Astrocyte (in vitro differentiated cells and primary cell): ENCODE results near the gene BCL2. TPM values are rescaled to one million over a fixed set of nuclear protein-coding genes. Genes with fewer than 3 reads are reported as not detected.

Experiments
- DNase-seq: peaks from one replicate; pipeline ENCODE4 v3.0.0-alpha.2; 2010; ENCODE audit warnings: low read depth
- FAIRE-seq: peaks from 2 replicates; lab custom pipeline; 2011; peaks lifted over from hg19 to GRCh38; lab: Jason Lieb, UNC
- H2AFZ ChIP-seq: 2 replicates; pipeline ENCODE4 v1.6.0; 2012; ENCODE audit warnings: low read depth, low read length, inconsistent platforms
- H3K27ac ChIP-seq: 2 replicates; pipeline ENCODE4 v1.5.1; 2011; ENCODE audit warnings: low read depth, low read length, inconsistent platforms
- H3K27me3 ChIP-seq: 2 replicates; pipeline ENCODE4 v1.6.0; 2011; ENCODE audit warnings: low read length, inconsistent platforms; ENCODE audit not compliant: insufficient read depth
- H3K36me3 ChIP-seq: 2 replicates; pipeline ENCODE4 v1.5.1; 2011; ENCODE audit warnings: low read length, inconsistent platforms; ENCODE audit not compliant: insufficient read depth
- H3K4me1 ChIP-seq: 2 replicates; pipeline ENCODE4 v1.5.1; 2011; ENCODE audit warnings: low read length, inconsistent platforms; ENCODE audit not compliant: insufficient read depth
- H3K4me2 ChIP-seq: 2 replicates; pipeline ENCODE4 v1.6.0; 2012; ENCODE audit warnings: low read length, inconsistent platforms
- H3K4me3 ChIP-seq: 2 replicates; pipeline ENCODE4 v1.5.1; 2011; ENCODE audit warnings: low read depth, mild to moderate bottlenecking, low read length, inconsistent platforms; ENCODE audit not compliant: insufficient read depth
- H3K79me2 ChIP-seq: 2 replicates; pipeline ENCODE4 v1.6.0; 2012; ENCODE audit warnings: mild to moderate bottlenecking, low read length, inconsistent platforms; ENCODE audit not compliant: insufficient read depth
- H3K9ac ChIP-seq: 2 replicates; pipeline ENCODE4 v1.6.0; 2012; ENCODE audit warnings: mild to moderate bottlenecking, low read length, inconsistent platforms
- H3K9me3 ChIP-seq: 2 replicates; pipeline ENCODE4 v1.5.1; 2012; ENCODE audit warnings: low read depth, mild to moderate bottlenecking, low read length, inconsistent platforms; ENCODE audit not compliant: insufficient read depth
- H4K20me1 ChIP-seq: 2 replicates; pipeline ENCODE4 v1.6.0; 2012; ENCODE audit warnings: low read length, inconsistent platforms; ENCODE audit not compliant: insufficient read depth
- H3K27ac Mint-ChIP-seq: one replicate; pipeline ENCODE4 v1.8.0; 2021; ENCODE audit warnings: mild to moderate bottlenecking, mixed read lengths; ENCODE audit not compliant: unreplicated experiment
- H3K27me3 Mint-ChIP-seq: one replicate; pipeline ENCODE4 v1.8.0; 2021; ENCODE audit warnings: low read depth, mixed read lengths; ENCODE audit not compliant: unreplicated experiment
- H3K36me3 Mint-ChIP-seq: one replicate; pipeline ENCODE4 v1.8.0; 2021; ENCODE audit warnings: low read depth, mixed read lengths; ENCODE audit not compliant: unreplicated experiment
- H3K4me1 Mint-ChIP-seq: one replicate; pipeline ENCODE4 v1.8.0; 2021; ENCODE audit warnings: low read depth, mixed read lengths; ENCODE audit not compliant: unreplicated experiment
- H3K4me3 Mint-ChIP-seq: one replicate; pipeline ENCODE4 v1.8.0; 2021; ENCODE audit warnings: mild to moderate bottlenecking, moderate library complexity, mixed read lengths; ENCODE audit not compliant: unreplicated experiment
- H3K9me3 Mint-ChIP-seq: one replicate; pipeline ENCODE4 v1.8.0; 2021; ENCODE audit warnings: mild to moderate bottlenecking, mixed read lengths; ENCODE audit not compliant: unreplicated experiment
- EZH2 ChIP-seq: IDR thresholded peaks from 2 replicates; pipeline ENCODE4 v1.6.1; 2012; ENCODE audit warnings: mild to moderate bottlenecking, low read length, inconsistent platforms; ENCODE audit not compliant: insufficient read depth
- total RNA-seq: library from RNA; stranded (reverse); gene quantifications from 2 replicates; pipeline ENCODE4 v1.2.1, GENCODE V29; 2021
- TF ChIP-seq, protein P1 (sequence below): IDR thresholded peaks from 2 replicates; pipeline ENCODE4 v1.5.1; 2011; ENCODE audit warnings: low read depth, mild to moderate bottlenecking, inconsistent platforms, low read length, moderate library complexity; ENCODE audit not compliant: insufficient read depth

Gene BCL2
- total RNA-seq, 1 donor from 2014 or later = 1.7 TPM

GRCh38 chr18:63312737-63313395 lies 6.7 kb downstream of the BCL2 start:
- H3K36me3 ChIP-seq = no peaks in the 10 kb centered on the region
- no peak for DNase-seq
- no peak for FAIRE-seq
- H3K4me1 ChIP-seq = peaks cover 3% of the 10 kb centered on the region
- no peaks in the 10 kb centered on the region for H3K9me3 ChIP-seq
- H3K27me3 ChIP-seq = peaks cover 5% of the 10 kb centered on the region
- H3K79me2 ChIP-seq = no peaks in the 10 kb centered on the region
- Mint-ChIP-seq H3K4me3 (no peak overlapping the region), H3K27me3 (peaks cover 9% of the 10 kb centered on the region), H3K27ac (no peak overlapping the region), H3K4me1 (peaks cover 10% of the 10 kb centered on the region), H3K36me3 (no peaks in the 10 kb centered on the region), H3K9me3 (no peaks in the 10 kb centered on the region)
- H3K4me2 ChIP-seq = no peak overlapping the region
- H4K20me1 ChIP-seq = no peaks in the 10 kb centered on the region
- no peak overlapping the region for H3K4me3 ChIP-seq
- no peak overlapping the region for H3K27ac ChIP-seq
- no peak overlapping the region for H3K9ac ChIP-seq
- TF ChIP-seq, protein P1, sequence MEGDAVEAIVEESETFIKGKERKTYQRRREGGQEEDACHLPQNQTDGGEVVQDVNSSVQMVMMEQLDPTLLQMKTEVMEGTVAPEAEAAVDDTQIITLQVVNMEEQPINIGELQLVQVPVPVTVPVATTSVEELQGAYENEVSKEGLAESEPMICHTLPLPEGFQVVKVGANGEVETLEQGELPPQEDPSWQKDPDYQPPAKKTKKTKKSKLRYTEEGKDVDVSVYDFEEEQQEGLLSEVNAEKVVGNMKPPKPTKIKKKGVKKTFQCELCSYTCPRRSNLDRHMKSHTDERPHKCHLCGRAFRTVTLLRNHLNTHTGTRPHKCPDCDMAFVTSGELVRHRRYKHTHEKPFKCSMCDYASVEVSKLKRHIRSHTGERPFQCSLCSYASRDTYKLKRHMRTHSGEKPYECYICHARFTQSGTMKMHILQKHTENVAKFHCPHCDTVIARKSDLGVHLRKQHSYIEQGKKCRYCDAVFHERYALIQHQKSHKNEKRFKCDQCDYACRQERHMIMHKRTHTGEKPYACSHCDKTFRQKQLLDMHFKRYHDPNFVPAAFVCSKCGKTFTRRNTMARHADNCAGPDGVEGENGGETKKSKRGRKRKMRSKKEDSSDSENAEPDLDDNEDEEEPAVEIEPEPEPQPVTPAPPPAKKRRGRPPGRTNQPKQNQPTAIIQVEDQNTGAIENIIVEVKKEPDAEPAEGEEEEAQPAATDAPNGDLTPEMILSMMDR = no peak
- no peak for TF ChIP-seq EZH2
- no peak overlapping the region for H2AFZ ChIP-seq

DNA sequence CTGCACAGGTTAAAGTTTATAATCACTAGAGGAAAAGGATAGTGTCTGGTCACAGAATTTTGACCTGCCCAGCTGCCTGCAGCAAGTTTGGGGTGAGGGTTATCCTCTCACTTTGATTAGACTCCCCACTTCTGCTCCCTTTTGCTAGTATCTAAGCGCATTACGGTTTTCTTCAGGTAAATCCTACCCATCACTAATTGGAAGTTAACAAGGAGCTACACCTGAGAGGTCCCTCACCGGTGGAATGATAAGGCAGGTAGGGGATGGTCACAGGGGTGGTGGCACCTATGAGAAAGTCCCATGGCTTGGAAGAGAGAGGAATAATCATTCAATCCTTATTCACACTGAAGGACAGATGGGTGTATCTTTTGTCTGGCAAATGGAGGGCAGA lies 7.6 kb downstream of the BCL2 start:
- H3K4me3 Mint-ChIP-seq = no peak overlapping the region
- Histone ChIP-seq H3K27ac (no peak overlapping the region), H2AFZ (no peak overlapping the region), H3K9ac (no peak overlapping the region), H3K4me3 (no peak overlapping the region), H3K4me1 (no peaks in the 10 kb centered on the region), H3K79me2 (no peaks in the 10 kb centered on the region), H4K20me1 (no peaks in the 10 kb centered on the region), H3K27me3 (no peaks in the 10 kb centered on the region), H3K9me3 (no peaks in the 10 kb centered on the region), H3K4me2 (no peak overlapping the region), H3K36me3 (no peaks in the 10 kb centered on the region)
- no peaks in the 10 kb centered on the region for H3K36me3 Mint-ChIP-seq
- no peaks in the 10 kb centered on the region for H3K9me3 Mint-ChIP-seq
- H3K27ac Mint-ChIP-seq = no peak overlapping the region
- peaks cover 17% of the 10 kb centered on the region for H3K4me1 Mint-ChIP-seq
- no peak for DNase-seq
- H3K27me3 Mint-ChIP-seq = peaks cover 4% of the 10 kb centered on the region
- TF ChIP-seq, protein P1 = no peak
- TF ChIP-seq EZH2 = no peak
- FAIRE-seq = no peak
